Measurements from ENCODE around the gene GPR161. TPM values are rescaled to one million over a fixed set of nuclear protein-coding genes. Genes with fewer than 3 reads are reported as not detected.

GPR161 gene
- total RNA-seq, 6 experiments from 2014 or later = 9.3 to 14.5 (median 13.2) TPM

- Mint-ChIP-seq H3K36me3 (ENCODE audit: low read depth) (peaks cover 5% of the 10 kb centered on the region; the same call in 1 of the 2 replicates), H3K27ac (no peak overlapping the region), H3K9me3 (peaks cover 9% of the 10 kb centered on the region), H3K4me3 (no peak overlapping the region), H3K4me1 (ENCODE audit: low read depth) (peaks cover 18% of the 10 kb centered on the region), H3K27me3 (ENCODE audit: insufficient read depth) (peaks cover 2% of the 10 kb centered on the region)
- no peak for DNase-seq
- TF ChIP-seq CTCF (IDR thresholded peaks at IDR 0.05) = no peak
Observed at GRCh38 chr1:168163670-168164069, 26.9 kb upstream of the GPR161 start.

GRCh38 chr1:168161459-168161858, 24.7 kb upstream of the GPR161 start:
- H3K27ac Mint-ChIP-seq = no peak overlapping the region
- peaks cover 12% of the 10 kb centered on the region; the same call in 1 of the 2 replicates for H3K4me1 Mint-ChIP-seq (ENCODE audit: low read depth)
- H3K36me3 Mint-ChIP-seq (ENCODE audit: low read depth) = peaks cover 13% of the 10 kb centered on the region; the same call in 1 of the 2 replicates
- peaks cover 21% of the 10 kb centered on the region for H3K9me3 Mint-ChIP-seq
- no peak for DNase-seq
- H3K27me3 Mint-ChIP-seq (ENCODE audit: insufficient read depth) = peaks cover 2% of the 10 kb centered on the region
- no peak overlapping the region for H3K4me3 Mint-ChIP-seq
- no peak for TF ChIP-seq CTCF (IDR thresholded peaks at IDR 0.05)

GRCh38 chr1:168159979-168160378, 23.2 kb upstream of the GPR161 start:
- H3K27ac Mint-ChIP-seq = no peak overlapping the region
- H3K9me3 Mint-ChIP-seq = peaks cover 21% of the 10 kb centered on the region
- H3K36me3 Mint-ChIP-seq (ENCODE audit: low read depth) = peaks cover 13% of the 10 kb centered on the region; the same call in 1 of the 2 replicates

GRCh38 chr1:168159251-168159650, 22.5 kb upstream of the GPR161 start:
- Mint-ChIP-seq H3K27ac (no peak overlapping the region), H3K27me3 (ENCODE audit: insufficient read depth) (peaks cover 2% of the 10 kb centered on the region), H3K4me1 (ENCODE audit: low read depth) (no peaks in the 10 kb centered on the region; the same call in 1 of the 2 replicates), H3K36me3 (ENCODE audit: low read depth) (peaks cover 13% of the 10 kb centered on the region; the same call in 1 of the 2 replicates), H3K9me3 (peaks cover 21% of the 10 kb centered on the region), H3K4me3 (no peak overlapping the region)
- DNase-seq = no peak
- TF ChIP-seq CTCF (IDR thresholded peaks at IDR 0.05) = no peak

More at GRCh38 chr1:168159979-168160378, 23.2 kb upstream of the GPR161 start:
- Mint-ChIP-seq H3K4me3 (no peak overlapping the region), H3K27me3 (ENCODE audit: insufficient read depth) (peaks cover 2% of the 10 kb centered on the region), H3K4me1 (ENCODE audit: low read depth) (peaks cover 6% of the 10 kb centered on the region; the same call in 1 of the 2 replicates)
- no peak for TF ChIP-seq CTCF (IDR thresholded peaks at IDR 0.05)
- no peak for DNase-seq

- DNase-seq = no peak
- Mint-ChIP-seq H3K27ac (no peak overlapping the region), H3K27me3 (ENCODE audit: insufficient read depth) (peaks cover 5% of the 10 kb centered on the region), H3K4me1 (ENCODE audit: low read depth) (no peaks in the 10 kb centered on the region), H3K9me3 (peaks cover 21% of the 10 kb centered on the region), H3K36me3 (ENCODE audit: low read depth) (peaks cover 13% of the 10 kb centered on the region; the same call in 1 of the 2 replicates), H3K4me3 (no peak overlapping the region)
- TF ChIP-seq CTCF (IDR thresholded peaks at IDR 0.05) = no peak
Observed at GRCh38 chr1:168157638-168158037, 20.9 kb upstream of the GPR161 start.

Measured in HFFc6 (cell line).